Smooth muscle cell (in vitro differentiated cells): ENCODE results near the gene TPO. TPM values are rescaled to one million over a fixed set of nuclear protein-coding genes. Genes with fewer than 3 reads are reported as not detected.

Experiments used
- DNase-seq: peaks from one replicate; lab custom pipeline; 2025; ENCODE audit not compliant: unreplicated experiment; lab: John Stamatoyannopoulos, UW
- H2AFZ ChIP-seq: fragments of 200-600 bp; sonication (generic); 2 replicates; pipeline ENCODE4 v1.6.0; 2016; ENCODE audit warnings: antibody characterized with exemption, low read depth, mild to moderate bottlenecking
- H3F3A ChIP-seq: fragments of 200-600 bp; sonication (generic); 2 replicates; pipeline ENCODE4 v1.6.0; 2017; ENCODE audit warnings: antibody characterized with exemption, low read depth
- H3K27ac ChIP-seq: fragments of 200-600 bp; sonication (generic); 2 replicates; pipeline ENCODE4 v1.5.1; 2016; ENCODE audit warnings: low read depth, mild to moderate bottlenecking
- H3K27me3 ChIP-seq: fragments of 200-600 bp; sonication (generic); 2 replicates; pipeline ENCODE4 v1.6.1; 2016; ENCODE audit warnings: low read depth, mild to moderate bottlenecking
- H3K36me3 ChIP-seq: fragments of 200-600 bp; sonication (generic); 2 replicates; pipeline ENCODE4 v1.5.1; 2016; ENCODE audit warnings: low read depth
- H3K4me1 ChIP-seq: fragments of 200-600 bp; sonication (generic); 2 replicates; pipeline ENCODE4 v1.5.1; 2016; ENCODE audit warnings: low read depth
- H3K4me2 ChIP-seq: fragments of 200-600 bp; sonication (generic); 2 replicates; pipeline ENCODE4 v1.6.0; 2016; ENCODE audit warnings: mild to moderate bottlenecking
- H3K4me3 ChIP-seq: fragments of 200-600 bp; sonication (generic); 2 replicates; pipeline ENCODE4 v1.5.1; 2016; ENCODE audit warnings: mild to moderate bottlenecking
- H3K79me2 ChIP-seq: fragments of 200-600 bp; sonication (generic); 2 replicates; pipeline ENCODE4 v1.6.0; 2016; ENCODE audit warnings: low read depth, mild to moderate bottlenecking
- H3K9ac ChIP-seq: fragments of 200-600 bp; sonication (generic); 2 replicates; pipeline ENCODE4 v1.6.0; 2016; ENCODE audit warnings: low read depth
- H3K9me3 ChIP-seq: fragments of 200-600 bp; sonication (generic); replicated peaks from 2 replicates; pipeline ENCODE4 v1.5.1; 2016; ENCODE audit warnings: low read depth
- H4K20me1 ChIP-seq: fragments of 200-600 bp; sonication (generic); 2 replicates; pipeline ENCODE4 v1.6.0; 2016; ENCODE audit warnings: low read depth
- CTCF ChIP-seq: fragments of 200-600 bp; sonication (generic); IDR thresholded peaks from 2 replicates; pipeline ENCODE4 v1.5.1; 2017; ENCODE audit warnings: borderline replicate concordance, mild to moderate bottlenecking, antibody characterized with exemption; ENCODE audit not compliant: insufficient read depth, poor library complexity, severe bottlenecking
- WGBS: methylation state at CpG from one replicate; pipeline ENCODE4 v1.1.7; 2016; ENCODE audit warnings: low lambda C conversion rate; 5-methylcytosine and 5-hydroxymethylcytosine counted together
- polyA plus RNA-seq: library from polyadenylated mRNA; unstranded; fragments of >200 nt; fragmentation: Nextera tagmentation; extraction: Ambion mirVana; gene quantifications from 2 replicates; pipeline ENCODE4 v1.2.1, GENCODE V29; 2016
- total RNA-seq: library from RNA; depleted of rRNA; stranded (reverse); fragments of >200 nt; gene quantifications from 2 replicates; pipeline ENCODE4 v1.2.3, GENCODE V29; 2014

The TPO gene
- total and polyA plus RNA-seq, 2 experiments from 2014 or later: not detected

- Histone ChIP-seq H3K9ac (no peak overlapping the region), H3K27me3 (no peaks in the 10 kb centered on the region), H4K20me1 (no peaks in the 10 kb centered on the region), H3K4me1 (no peaks in the 10 kb centered on the region), H3K36me3 (no peaks in the 10 kb centered on the region), H3K4me3 (no peak overlapping the region), H2AFZ (no peak overlapping the region), H3K9me3 (no peaks in the 10 kb centered on the region), H3K79me2 (no peaks in the 10 kb centered on the region), H3K4me2 (no peak overlapping the region), H3F3A (no peaks in the 10 kb centered on the region), H3K27ac (no peak overlapping the region)
- no peak for DNase-seq
- 92% methylated on average over 41 of the region's 48 CpGs for WGBS
- no peak for TF ChIP-seq CTCF
Measured at GRCh38 chr2:1478311-1479305, 65.3 kb downstream of the TPO start.

GRCh38 chr2:1479346-1479745 is 66.1 kb downstream of the TPO start:
- H4K20me1 ChIP-seq: no peaks in the 10 kb centered on the region
- H2AFZ ChIP-seq: no peak overlapping the region
- no peak overlapping the region for H3K9ac ChIP-seq
- no peak overlapping the region for H3K4me3 ChIP-seq
- H3K4me2 ChIP-seq: no peak overlapping the region
- H3K27ac ChIP-seq: no peak overlapping the region
- no peaks in the 10 kb centered on the region for H3K4me1 ChIP-seq
- no peak for TF ChIP-seq CTCF
- no peaks in the 10 kb centered on the region for H3F3A ChIP-seq
- no peaks in the 10 kb centered on the region for H3K9me3 ChIP-seq
- no peaks in the 10 kb centered on the region for H3K36me3 ChIP-seq
- 87% methylated on average over 6 of the region's 6 CpGs for WGBS
- no peak for DNase-seq
- no peaks in the 10 kb centered on the region for H3K79me2 ChIP-seq
- no peaks in the 10 kb centered on the region for H3K27me3 ChIP-seq

- no peak for TF ChIP-seq CTCF
- no peak overlapping the region for H3K4me3 ChIP-seq
- 83% methylated on average over 13 of the region's 13 CpGs for WGBS
- no peak overlapping the region for H3K4me2 ChIP-seq
- no peaks in the 10 kb centered on the region for H3K9me3 ChIP-seq
- no peak overlapping the region for H3K27ac ChIP-seq
- no peak overlapping the region for H3K9ac ChIP-seq
- H3K36me3 ChIP-seq: no peaks in the 10 kb centered on the region
- H2AFZ ChIP-seq: no peak overlapping the region
- no peaks in the 10 kb centered on the region for H3K79me2 ChIP-seq
- H3K4me1 ChIP-seq: no peaks in the 10 kb centered on the region
- H4K20me1 ChIP-seq: no peaks in the 10 kb centered on the region
- no peaks in the 10 kb centered on the region for H3K27me3 ChIP-seq
- DNase-seq: no peak
- no peaks in the 10 kb centered on the region for H3F3A ChIP-seq
Measured at GRCh38 chr2:1480671-1481076, 67.4 kb downstream of the TPO start.
